Measurements from ENCODE around the gene PLEKHF1. TPM values are rescaled to one million over a fixed set of nuclear protein-coding genes. Genes with fewer than 3 reads are reported as not detected.

The PLEKHF1 gene
- total RNA-seq, 1 experiment from 2014 or later = 5.5 TPM

- intact Hi-C loops (cut with micrococcal nuclease) = no loop called here
- ChIA-PET RAD21 (ENCODE audit: low non-redundant PET in 1 of 2, low total read pairs in 2 of 2, uncharacterized antibody in 2 of 2, unreplicated experiment in 2 of 2) (no interaction called here), POLR2A (no interaction called here), CTCF (no interaction called here)
- H4K20me1 ChIP-seq (ENCODE audit: insufficient read depth) = no peaks in the 10 kb centered on the region
- H3K36me3 ChIP-seq (ENCODE audit: control insufficient read depth in 1 of 2, insufficient read depth in 2 of 2, low read length in 2 of 2) = no peaks in the 10 kb centered on the region
- no peak overlapping the region for H2AFZ ChIP-seq (ENCODE audit: low read depth, low read length, poor library complexity, severe bottlenecking)
- no peak for TF ChIP-seq CBX3 (IDR thresholded peaks at IDR 0.05; ENCODE audit: low read depth)
- TF ChIP-seq ZFX (IDR thresholded peaks at IDR 0.05) = no peak
- no peak for TF ChIP-seq MAX (IDR thresholded peaks at IDR 0.05)
- TF ChIP-seq ELF1 (IDR thresholded peaks at IDR 0.05; ENCODE audit: borderline replicate concordance, low read depth) = no peak
- TF ChIP-seq ATF3 (IDR thresholded peaks at IDR 0.05) = no peak
- TF ChIP-seq SP1 (IDR thresholded peaks at IDR 0.05; ENCODE audit: low read depth) = no peak
- no peak for TF ChIP-seq FOSL1 (IDR thresholded peaks at IDR 0.05; ENCODE audit: low read depth)
- no peak for TF ChIP-seq CEBPB (IDR thresholded peaks at IDR 0.05; ENCODE audit: low read depth)
- TF ChIP-seq EZH2phosphoT487 (IDR thresholded peaks at IDR 0.05; ENCODE audit: borderline replicate concordance) = no peak
- no peak for TF ChIP-seq TCF7L2 (IDR thresholded peaks at IDR 0.05; ENCODE audit: borderline replicate concordance, extremely low read depth, insufficient read depth, insufficient read length)
- no peak for TF ChIP-seq POLR2A (IDR thresholded peaks at IDR 0.05; ENCODE audit: borderline replicate concordance, extremely low read depth, insufficient read depth, insufficient read length)
- no peak for TF ChIP-seq YY1 (IDR thresholded peaks at IDR 0.05; ENCODE audit: extremely low read depth, insufficient replicate concordance, low read depth, low read length)
- TF ChIP-seq SRF (IDR thresholded peaks at IDR 0.05; ENCODE audit: low read depth) = no peak
- TF ChIP-seq EGR1 (IDR thresholded peaks at IDR 0.05; ENCODE audit: low read depth) = no peak
- TF ChIP-seq CTCF (IDR thresholded peaks at IDR 0.05 in 2 of 3, conservative IDR thresholded peaks at IDR 0.05 in 1 of 3; ENCODE audit: borderline replicate concordance in 1 of 3, insufficient read depth in 1 of 3, low read depth in 2 of 3, low read length in 2 of 3) = no peak
- no peak for TF ChIP-seq RAD21 (IDR thresholded peaks at IDR 0.05; ENCODE audit: low read depth)
- TF ChIP-seq SIN3A (IDR thresholded peaks at IDR 0.05; ENCODE audit: low read depth) = no peak
- no peak for TF ChIP-seq REST (IDR thresholded peaks at IDR 0.05; ENCODE audit: low read depth)
- no TSS peak for BruUV-seq (replicated peaks)
- H3K27ac ChIP-seq (ENCODE audit: low read depth, low read length) = no peak overlapping the region
- no peak overlapping the region for H3K4me3 ChIP-seq (replicated peaks in 1 of 2; ENCODE audit: low read depth in 1 of 2, low read length in 2 of 2)
- no peaks in the 10 kb centered on the region for H3K27me3 ChIP-seq (ENCODE audit: insufficient read depth, low read length)
- no peak overlapping the region for H3K9ac ChIP-seq (ENCODE audit: low read length)
- no peaks in the 10 kb centered on the region for H3K4me1 ChIP-seq (ENCODE audit: control insufficient read depth in 1 of 2, insufficient read depth in 2 of 2, low read length in 2 of 2)
- DNase-seq (ENCODE audit: low read depth, low spot score) (no peak), ATAC-seq (no peak)
- no peak overlapping the region for H3K4me2 ChIP-seq (ENCODE audit: low read length)
- no peaks in the 10 kb centered on the region for H3K9me2 ChIP-seq (ENCODE audit: insufficient read depth)
- H3K9me3 ChIP-seq (ENCODE audit: control insufficient read depth in 1 of 2, insufficient read depth in 1 of 2, low read depth in 1 of 2, low read length in 2 of 2) = no peaks in the 10 kb centered on the region
- H3K79me2 ChIP-seq (ENCODE audit: insufficient read depth, low read length) = no peaks in the 10 kb centered on the region
These were observed 16.4 kb downstream of the PLEKHF1 start for GRCh38 chr19:29681422-29682235.
